COLO829 (cell line): ENCODE data around the gene CACNA1E.

Source experiments
- DNase-seq: peaks from one replicate; pipeline ENCODE4 v3.0.0; 2012; ENCODE audit warnings: low spot score

The CACNA1E gene

GRCh38 chr1:181635110-181635509, 151.8 kb downstream of the CACNA1E start:
- no peak for DNase-seq

- no peak for DNase-seq
Observed at GRCh38 chr1:181637998-181638397, 154.7 kb downstream of the CACNA1E start.

- no peak for DNase-seq
Observed at GRCh38 chr1:181640956-181641355, 157.6 kb downstream of the CACNA1E start.

GRCh38 chr1:181643631-181644030, 160.3 kb downstream of the CACNA1E start:
- DNase-seq = no peak

- no peak for DNase-seq
Observed at GRCh38 chr1:181645171-181645570, 161.9 kb downstream of the CACNA1E start.

GRCh38 chr1:181646710-181647109, 163.4 kb downstream of the CACNA1E start:
- DNase-seq = no peak

- DNase-seq = no peak
Observed at GRCh38 chr1:181647314-181648035, 164.2 kb downstream of the CACNA1E start.

- no peak for DNase-seq
Observed at GRCh38 chr1:181651276-181651675, 168.0 kb downstream of the CACNA1E start.

GRCh38 chr1:181655756-181656155, 172.4 kb downstream of the CACNA1E start:
- no peak for DNase-seq

GRCh38 chr1:181656491-181656890, 173.2 kb downstream of the CACNA1E start:
- no peak for DNase-seq

- no peak for DNase-seq
Observed at GRCh38 chr1:181658581-181658980, 175.3 kb downstream of the CACNA1E start.

GRCh38 chr1:181659321-181659957, 176.1 kb downstream of the CACNA1E start:
- DNase-seq = no peak

- no peak for DNase-seq
Observed at GRCh38 chr1:181660621-181661020, 177.3 kb downstream of the CACNA1E start.

- DNase-seq = no peak
Observed at GRCh38 chr1:181661569-181661968, 178.3 kb downstream of the CACNA1E start.

- DNase-seq = no peak
Observed at GRCh38 chr1:181662606-181663005, 179.3 kb downstream of the CACNA1E start.

GRCh38 chr1:181664543-181664942, 181.2 kb downstream of the CACNA1E start:
- DNase-seq = no peak

- DNase-seq = no peak
Observed at GRCh38 chr1:181669246-181669645, 185.9 kb downstream of the CACNA1E start.

- no peak for DNase-seq
Observed at GRCh38 chr1:181674617-181675016, 191.3 kb downstream of the CACNA1E start.

- no peak for DNase-seq
Observed at GRCh38 chr1:181675091-181675917, 192.0 kb downstream of the CACNA1E start.

- no peak for DNase-seq
Observed at GRCh38 chr1:181675918-181676190, 192.5 kb downstream of the CACNA1E start.

GRCh38 chr1:181676269-181676668, 193.0 kb downstream of the CACNA1E start:
- peak; percentile 63 for DNase-seq

GRCh38 chr1:181680332-181680731, 197.0 kb downstream of the CACNA1E start:
- DNase-seq = no peak

GRCh38 chr1:181680871-181681270, 197.6 kb downstream of the CACNA1E start:
- no peak for DNase-seq
